Activated T-helper 2 cell treated with anti-CD3 and anti-CD28 coated beads, Interferon-gamma antibody, Interleukin-2, Interleukin-4, amounts not matched to agents 10 μg/mL and 5 μg/mL and 100 μg/mL, durations not matched to agents 14 hours and 24 hours and 36 hours (primary cell): ENCODE results near the gene SPATA17. TPM values are rescaled to one million over a fixed set of nuclear protein-coding genes. Genes with fewer than 3 reads are reported as not detected.

Source experiments
- DNase-seq: peaks from one replicate; pipeline ENCODE4 v3.0.0; 2021; ENCODE audit warnings: low spot score
- H3K27ac Mint-ChIP-seq: one replicate; pipeline ENCODE4 v1.8.0; 2021; ENCODE audit warnings: mixed read lengths
- H3K27me3 Mint-ChIP-seq: one replicate; pipeline ENCODE4 v1.8.0; 2021; ENCODE audit warnings: low read depth, mixed read lengths
- H3K36me3 Mint-ChIP-seq: one replicate; pipeline ENCODE4 v1.8.0; 2021; ENCODE audit warnings: low read depth, mixed read lengths
- H3K4me1 Mint-ChIP-seq: one replicate; pipeline ENCODE4 v1.8.0; 2021; ENCODE audit warnings: low read depth, mixed read lengths
- H3K4me3 Mint-ChIP-seq: one replicate; pipeline ENCODE4 v1.8.0; 2021; ENCODE audit warnings: low read depth, mild to moderate bottlenecking, moderate library complexity, mixed read lengths
- H3K9me3 Mint-ChIP-seq: one replicate; pipeline ENCODE4 v1.8.0; 2021; ENCODE audit warnings: mixed read lengths
- intact Hi-C: fragments of 100-400 bp; cut with micrococcal nuclease; formaldehyde crosslinking; loops from one replicate; pipeline ENCODE4 v1.15.1; 2023
- total RNA-seq: library from RNA; stranded (reverse); gene quantifications from 2 replicates; pipeline ENCODE4 v1.2.3, GENCODE V29; 2022

Gene SPATA17
- total RNA-seq, 1 donor from 2014 or later: not detected

DNA sequence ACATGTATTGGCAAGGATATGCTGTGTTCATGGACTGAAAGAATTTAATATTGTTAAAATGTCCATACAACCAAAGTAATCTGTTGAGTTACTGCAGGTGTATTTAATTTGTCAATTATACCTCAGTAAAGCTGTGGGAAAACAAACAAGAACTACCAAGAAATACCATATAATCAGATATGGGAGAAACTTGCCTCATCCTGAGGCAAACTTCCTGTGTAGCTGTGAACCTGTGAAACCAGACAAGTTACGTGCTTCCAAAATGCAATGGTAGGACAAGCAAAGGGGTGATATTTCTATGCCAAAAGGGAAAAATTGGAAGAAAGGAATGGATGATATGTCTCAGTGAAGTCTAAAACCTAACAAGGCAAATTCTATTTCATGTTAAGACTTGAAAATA is 174.6 kb downstream of the SPATA17 start:
- intact Hi-C loops: no loop called here
- Mint-ChIP-seq H3K27ac (no peak overlapping the region), H3K4me3 (no peak overlapping the region), H3K27me3 (no peaks in the 10 kb centered on the region), H3K36me3 (no peaks in the 10 kb centered on the region), H3K9me3 (no peaks in the 10 kb centered on the region), H3K4me1 (no peaks in the 10 kb centered on the region)
- DNase-seq: no peak

DNA sequence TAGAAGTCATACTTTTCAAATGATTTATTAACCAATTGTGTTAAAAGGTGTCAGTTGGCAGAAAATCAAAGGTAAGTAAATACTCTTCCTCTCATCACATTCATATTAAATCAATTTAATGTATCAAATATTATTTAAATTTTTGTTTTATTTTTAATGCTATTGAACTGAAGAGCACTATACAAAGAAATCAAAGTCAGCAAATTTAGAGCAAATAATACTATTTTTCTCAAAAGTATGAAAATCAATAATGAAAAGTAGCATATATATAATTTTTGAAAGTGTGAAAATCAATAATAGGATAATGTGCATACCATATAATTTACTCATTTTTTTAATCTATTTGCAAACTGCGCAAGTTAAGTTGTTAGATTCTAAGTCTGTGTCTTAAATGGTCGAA is 181.0 kb downstream of the SPATA17 start:
- H3K9me3 Mint-ChIP-seq: peaks cover 8% of the 10 kb centered on the region
- no peak for DNase-seq
- H3K27ac Mint-ChIP-seq: no peak overlapping the region
- H3K4me3 Mint-ChIP-seq: no peak overlapping the region
- H3K27me3 Mint-ChIP-seq: no peaks in the 10 kb centered on the region
- H3K4me1 Mint-ChIP-seq: no peaks in the 10 kb centered on the region
- H3K36me3 Mint-ChIP-seq: no peaks in the 10 kb centered on the region
- intact Hi-C loops: no loop called here

DNA sequence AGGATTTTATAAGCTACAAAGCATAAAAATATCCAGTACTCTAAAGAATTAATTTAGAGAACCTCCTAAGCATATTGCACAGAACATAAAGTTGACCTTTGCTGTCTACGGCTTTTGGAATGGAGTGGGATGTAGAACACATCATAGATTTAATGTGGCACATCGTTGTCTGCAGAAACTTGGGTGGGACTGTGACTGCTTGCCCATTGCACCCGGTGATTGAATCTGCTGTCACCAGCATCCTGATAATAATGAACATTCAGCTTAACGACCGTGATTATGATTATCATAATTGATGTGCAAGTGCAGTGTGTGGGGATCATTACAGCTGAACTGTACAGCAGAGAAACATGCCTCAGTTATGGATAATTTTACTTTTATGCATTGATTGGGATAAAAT is 181.9 kb downstream of the SPATA17 start:
- H3K4me1 Mint-ChIP-seq: no peaks in the 10 kb centered on the region
- H3K4me3 Mint-ChIP-seq: no peak overlapping the region
- DNase-seq: no peak
- no peaks in the 10 kb centered on the region for H3K36me3 Mint-ChIP-seq
- H3K9me3 Mint-ChIP-seq: peaks cover 14% of the 10 kb centered on the region
- intact Hi-C loops: no loop called here
- H3K27me3 Mint-ChIP-seq: no peaks in the 10 kb centered on the region
- no peak overlapping the region for H3K27ac Mint-ChIP-seq

DNA sequence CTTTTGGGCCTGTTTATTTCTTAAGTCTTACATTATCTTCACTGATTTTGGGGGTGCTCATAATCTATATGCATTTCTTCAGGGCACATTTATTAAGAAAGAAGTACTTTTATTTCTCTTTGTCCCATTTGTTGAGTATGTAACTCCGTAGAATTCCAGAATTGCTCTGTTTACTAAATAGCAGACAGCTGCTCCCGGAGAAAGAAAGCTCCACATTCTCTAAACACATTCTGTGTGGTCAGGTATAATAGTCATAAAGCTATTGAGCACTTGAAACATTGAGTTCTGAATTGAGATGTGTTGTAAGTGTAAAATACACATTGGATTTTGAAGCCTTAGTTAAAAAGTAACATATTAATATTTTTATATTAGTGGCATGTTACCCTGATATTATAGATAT is 206.5 kb downstream of the SPATA17 start:
- H3K27ac Mint-ChIP-seq: no peak overlapping the region
- no peaks in the 10 kb centered on the region for H3K27me3 Mint-ChIP-seq
- no peaks in the 10 kb centered on the region for H3K36me3 Mint-ChIP-seq
- H3K9me3 Mint-ChIP-seq: no peaks in the 10 kb centered on the region
- DNase-seq: no peak
- no peak overlapping the region for H3K4me3 Mint-ChIP-seq
- intact Hi-C loops: no loop called here
- no peaks in the 10 kb centered on the region for H3K4me1 Mint-ChIP-seq

DNA sequence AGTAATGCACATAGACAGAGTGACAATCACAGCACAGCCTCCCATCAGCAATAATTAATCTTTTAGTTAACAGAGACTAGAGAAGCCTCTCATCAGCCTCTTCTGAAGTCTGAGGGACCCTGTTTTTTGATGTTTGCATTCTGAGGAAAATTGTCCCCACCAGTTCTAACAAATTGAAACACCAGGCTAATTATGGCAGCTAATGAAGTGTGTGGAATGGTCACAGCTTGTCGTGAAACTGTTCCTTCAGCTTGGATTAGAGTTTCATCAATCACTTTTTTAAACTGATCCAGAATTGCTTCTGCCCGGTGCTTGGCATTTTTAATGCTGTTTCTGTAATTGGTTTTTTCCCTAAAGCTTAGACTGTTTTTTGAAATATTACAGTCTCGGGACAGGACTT is 208.0 kb downstream of the SPATA17 start:
- Mint-ChIP-seq H3K27me3 (no peaks in the 10 kb centered on the region), H3K9me3 (no peaks in the 10 kb centered on the region), H3K4me1 (no peaks in the 10 kb centered on the region), H3K27ac (no peak overlapping the region), H3K4me3 (no peak overlapping the region), H3K36me3 (no peaks in the 10 kb centered on the region)
- intact Hi-C loops: no loop called here
- DNase-seq: no peak

DNA sequence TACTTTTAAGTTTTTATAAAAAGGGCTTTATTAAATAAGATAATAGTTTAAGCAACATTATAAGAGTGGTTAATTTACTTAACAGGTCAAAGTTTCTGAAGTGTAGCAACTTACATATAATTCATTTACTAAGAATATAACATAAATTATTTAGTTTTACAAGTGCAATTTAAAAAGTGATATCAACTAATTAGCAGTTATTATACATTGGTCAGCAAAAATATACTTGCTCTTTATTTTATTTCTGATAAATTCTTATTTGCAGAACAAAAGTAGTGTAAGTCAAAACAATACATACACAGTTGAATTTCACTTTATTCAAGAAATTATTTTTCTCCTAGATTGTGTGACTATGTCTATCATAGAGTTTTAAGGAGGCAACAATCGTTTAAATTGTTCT is 215.6 kb downstream of the SPATA17 start:
- H3K9me3 Mint-ChIP-seq: no peaks in the 10 kb centered on the region
- intact Hi-C loops: no loop called here
- H3K36me3 Mint-ChIP-seq: no peaks in the 10 kb centered on the region
- no peak for DNase-seq
- no peak overlapping the region for H3K27ac Mint-ChIP-seq
- H3K4me1 Mint-ChIP-seq: no peaks in the 10 kb centered on the region
- H3K4me3 Mint-ChIP-seq: no peak overlapping the region
- no peaks in the 10 kb centered on the region for H3K27me3 Mint-ChIP-seq

DNA sequence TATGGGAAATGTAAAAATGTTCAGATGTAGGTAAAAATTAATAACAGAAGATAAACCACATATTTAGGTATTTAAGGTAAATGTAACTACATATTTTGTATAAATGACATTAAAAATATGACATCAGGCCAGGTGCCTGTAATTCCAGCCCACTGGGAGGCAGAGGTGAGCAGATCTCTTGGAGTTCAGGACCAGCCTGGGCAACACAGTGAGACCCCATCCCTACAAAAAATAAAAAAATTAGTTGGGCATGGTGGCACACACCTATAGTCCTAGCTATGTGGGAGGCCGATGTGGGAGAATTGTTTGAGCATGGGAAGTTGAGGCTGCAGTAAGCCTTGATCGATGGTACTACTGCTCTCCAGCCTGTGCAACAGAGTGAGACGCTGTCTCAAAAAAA is 216.5 kb downstream of the SPATA17 start:
- Mint-ChIP-seq H3K36me3 (no peaks in the 10 kb centered on the region), H3K27ac (no peak overlapping the region), H3K27me3 (no peaks in the 10 kb centered on the region), H3K4me3 (no peak overlapping the region), H3K9me3 (no peaks in the 10 kb centered on the region), H3K4me1 (no peaks in the 10 kb centered on the region)
- DNase-seq: no peak
- intact Hi-C loops: no loop called here

DNA sequence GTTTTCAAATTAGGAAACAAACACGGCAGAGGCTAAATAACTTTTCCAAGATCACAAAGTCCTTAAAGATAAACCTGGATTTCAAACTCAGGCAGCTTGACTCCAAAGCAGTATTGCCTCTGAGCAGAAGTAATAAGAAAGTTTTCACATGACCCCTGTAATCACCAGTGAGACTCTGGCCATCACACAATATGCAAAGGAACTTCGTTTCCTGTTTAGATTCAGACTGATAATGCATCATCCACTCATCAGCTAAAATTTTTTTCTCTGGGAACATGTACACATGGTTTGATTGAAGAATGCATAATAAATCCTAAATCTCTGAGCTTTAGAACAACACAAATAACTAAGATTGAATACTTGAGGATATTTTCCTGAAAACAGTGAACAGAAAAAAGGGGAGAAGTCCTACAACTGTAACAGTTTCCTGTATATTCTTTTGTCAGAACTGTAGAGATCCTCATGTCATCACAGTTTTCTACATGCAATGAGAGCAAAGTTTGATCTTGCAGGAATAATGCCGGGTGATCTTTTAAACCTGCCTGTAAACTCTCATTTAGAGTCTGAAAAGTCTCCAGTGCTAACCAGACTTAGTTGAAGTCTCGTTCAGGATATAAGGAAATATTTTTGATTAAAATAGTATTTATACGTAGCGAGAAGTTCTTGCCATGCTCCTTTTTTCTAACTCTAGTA is 225.3 kb downstream of the SPATA17 start:
- intact Hi-C loops: no loop called here
- Mint-ChIP-seq H3K4me3 (no peak overlapping the region), H3K9me3 (peaks cover 4% of the 10 kb centered on the region), H3K27ac (no peak overlapping the region), H3K27me3 (no peaks in the 10 kb centered on the region), H3K36me3 (no peaks in the 10 kb centered on the region), H3K4me1 (no peaks in the 10 kb centered on the region)
- DNase-seq: no peak

DNA sequence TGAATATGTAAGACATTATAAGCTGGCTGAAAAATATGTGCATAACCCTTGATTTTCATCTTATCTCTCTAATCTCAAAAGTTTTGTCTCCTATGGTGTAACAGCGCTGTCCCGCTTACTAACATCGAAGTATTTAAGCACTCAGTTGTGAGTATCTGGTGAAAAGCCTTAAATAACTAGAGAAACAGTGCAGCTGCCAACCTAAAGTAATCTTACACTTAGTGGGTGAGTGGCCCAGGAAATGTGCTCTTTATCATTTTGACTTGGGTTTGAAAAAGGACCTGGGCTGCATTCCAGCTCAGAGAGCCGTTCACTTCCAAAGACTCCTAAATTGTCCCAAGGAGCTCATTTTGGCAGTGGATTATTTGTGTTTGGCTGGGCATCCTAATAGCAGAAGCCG is 225.9 kb downstream of the SPATA17 start:
- Mint-ChIP-seq H3K27ac (no peak overlapping the region), H3K36me3 (no peaks in the 10 kb centered on the region)
- intact Hi-C loops: no loop called here

DNA sequence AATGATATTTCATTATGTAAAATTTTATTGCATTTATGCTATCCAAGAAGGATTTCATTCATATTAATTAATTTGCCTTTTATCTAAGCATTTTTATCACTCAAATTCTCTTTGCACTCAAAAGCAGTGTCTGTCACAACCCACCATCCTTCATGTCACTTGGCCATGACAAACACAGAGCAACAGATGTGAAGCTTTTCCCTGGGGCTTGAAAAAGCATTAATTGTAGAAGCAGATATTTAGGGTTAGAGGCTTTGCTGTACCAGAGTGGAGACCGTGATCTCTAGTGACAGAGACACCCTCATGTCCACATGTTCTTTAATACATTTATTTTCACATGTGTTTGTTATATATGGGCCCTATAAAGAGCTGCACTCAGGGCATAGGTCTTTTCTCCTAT is 230.5 kb downstream of the SPATA17 start:
- intact Hi-C loops: no loop called here
- H3K9me3 Mint-ChIP-seq: peaks cover 8% of the 10 kb centered on the region
- H3K4me3 Mint-ChIP-seq: no peak overlapping the region
- no peaks in the 10 kb centered on the region for H3K4me1 Mint-ChIP-seq
- H3K27me3 Mint-ChIP-seq: no peaks in the 10 kb centered on the region
- no peaks in the 10 kb centered on the region for H3K36me3 Mint-ChIP-seq
- no peak overlapping the region for H3K27ac Mint-ChIP-seq
- no peak for DNase-seq

More for the DNA sequence above, 225.9 kb downstream of the SPATA17 start:
- DNase-seq: no peak
- no peaks in the 10 kb centered on the region for H3K27me3 Mint-ChIP-seq
- H3K9me3 Mint-ChIP-seq: peaks cover 5% of the 10 kb centered on the region
- H3K4me1 Mint-ChIP-seq: no peaks in the 10 kb centered on the region
- no peak overlapping the region for H3K4me3 Mint-ChIP-seq

DNA sequence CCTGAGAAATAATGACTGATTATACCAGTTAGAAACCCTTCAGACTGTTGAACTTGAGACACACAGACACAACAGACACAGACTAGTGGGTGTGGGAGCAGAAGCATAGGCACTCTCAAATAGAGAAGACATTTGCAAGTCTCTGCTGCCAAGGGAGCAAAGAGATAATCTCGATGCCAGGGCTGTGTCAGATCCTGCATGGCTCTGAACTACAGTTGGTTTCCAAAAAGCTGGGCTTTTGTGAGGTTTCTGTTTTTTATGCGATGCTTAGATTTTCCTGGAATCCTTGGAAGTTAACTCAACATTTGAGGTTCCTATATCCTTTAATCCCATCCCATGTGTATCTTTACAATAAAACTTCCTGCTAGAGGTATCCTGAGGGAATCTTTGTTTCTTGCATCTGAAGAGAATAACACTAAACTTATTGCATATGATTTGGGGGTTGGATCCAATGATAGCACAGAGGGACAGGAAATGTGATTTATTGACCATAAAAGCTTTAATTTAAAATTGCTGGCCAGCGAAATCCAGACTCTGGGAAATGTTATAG is 236.4 kb downstream of the SPATA17 start:
- Mint-ChIP-seq H3K4me3 (no peak overlapping the region), H3K27ac (no peak overlapping the region), H3K9me3 (no peaks in the 10 kb centered on the region), H3K4me1 (no peaks in the 10 kb centered on the region), H3K27me3 (no peaks in the 10 kb centered on the region), H3K36me3 (no peaks in the 10 kb centered on the region)
- DNase-seq: no peak
- intact Hi-C loops: no loop called here

DNA sequence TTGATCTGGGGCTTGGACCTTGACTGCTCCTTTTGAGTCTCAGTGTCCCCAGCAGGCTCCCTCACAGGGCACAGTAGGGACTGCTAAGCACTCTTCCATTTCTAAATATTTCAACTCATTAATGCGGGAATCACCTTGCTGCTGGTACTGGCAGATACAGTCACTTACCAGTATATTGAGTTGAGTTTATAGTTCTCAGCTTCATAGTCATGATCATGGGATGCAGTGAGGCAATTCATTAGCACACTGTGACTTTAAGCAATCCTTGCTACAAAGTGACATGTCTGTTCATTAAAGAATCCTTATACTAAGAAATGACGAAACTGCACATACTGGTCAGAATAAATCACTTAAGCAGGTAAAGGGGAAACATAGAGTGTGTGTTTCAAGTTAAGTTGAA is 240.8 kb downstream of the SPATA17 start:
- H3K9me3 Mint-ChIP-seq: no peaks in the 10 kb centered on the region
- no peak for DNase-seq
- H3K4me1 Mint-ChIP-seq: no peaks in the 10 kb centered on the region
- H3K4me3 Mint-ChIP-seq: no peak overlapping the region
- no peak overlapping the region for H3K27ac Mint-ChIP-seq
- no peaks in the 10 kb centered on the region for H3K27me3 Mint-ChIP-seq
- intact Hi-C loops: no loop called here
- no peaks in the 10 kb centered on the region for H3K36me3 Mint-ChIP-seq

DNA sequence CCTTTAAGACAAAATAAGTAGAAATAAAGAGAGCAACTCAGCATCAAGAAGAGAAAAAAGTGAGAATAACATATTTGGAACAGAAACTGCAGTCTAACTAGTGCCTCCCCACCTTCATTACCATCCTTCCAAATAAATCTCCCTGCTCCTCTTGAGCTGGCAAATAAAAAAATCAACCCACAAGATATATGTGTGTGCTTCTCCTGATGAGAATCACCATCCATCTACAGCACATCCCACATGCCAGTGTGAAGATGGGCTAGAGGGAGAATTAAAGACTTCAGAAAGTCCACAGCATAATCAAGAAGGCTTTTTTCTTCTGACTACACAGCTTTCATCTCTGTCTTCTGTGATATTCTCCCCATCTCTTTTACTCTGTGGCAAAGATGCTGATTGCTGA is 244.1 kb downstream of the SPATA17 start:
- DNase-seq: no peak

DNA sequence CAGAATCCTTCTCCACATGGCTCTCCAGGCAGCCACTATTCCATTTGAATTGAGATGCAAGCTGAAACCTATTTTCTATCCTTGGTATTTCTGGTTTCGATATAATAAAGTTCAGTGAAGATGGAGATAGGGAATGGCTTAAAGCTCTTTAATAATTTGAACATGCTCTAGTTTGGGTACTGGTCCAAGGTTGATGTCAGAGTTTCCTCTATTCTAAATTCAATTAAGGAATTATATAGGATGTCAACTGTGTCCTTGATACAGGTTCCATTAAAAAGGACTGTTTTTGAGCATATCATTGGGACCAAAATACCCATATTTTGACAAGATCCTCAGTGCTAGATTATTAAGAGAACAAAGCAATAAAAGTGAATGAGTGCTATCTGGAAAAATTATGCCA is 245.3 kb downstream of the SPATA17 start:
- Mint-ChIP-seq H3K4me1 (no peaks in the 10 kb centered on the region), H3K9me3 (no peaks in the 10 kb centered on the region), H3K36me3 (no peaks in the 10 kb centered on the region), H3K4me3 (no peak overlapping the region), H3K27me3 (no peaks in the 10 kb centered on the region), H3K27ac (no peak overlapping the region)
- intact Hi-C loops: no loop called here
- DNase-seq: no peak

More for the DNA sequence above, 244.1 kb downstream of the SPATA17 start:
- Mint-ChIP-seq H3K36me3 (no peaks in the 10 kb centered on the region), H3K4me3 (no peak overlapping the region), H3K9me3 (no peaks in the 10 kb centered on the region), H3K4me1 (no peaks in the 10 kb centered on the region), H3K27ac (no peak overlapping the region), H3K27me3 (no peaks in the 10 kb centered on the region)
- intact Hi-C loops: no loop called here
